Measurements from ENCODE around the gene TMEM91. TPM values are rescaled to one million over a fixed set of nuclear protein-coding genes. Genes with fewer than 3 reads are reported as not detected.
"Not testable (repeated sequence)": the region's sequence is repeated elsewhere in the genome, so short reads cannot be mapped to it uniquely, and the experiment has no call there.

Gene TMEM91
- total RNA-seq, 1 donor from 2014 or later = 20.0 TPM

- ATAC-seq = not testable (repeated sequence)
These were observed 5.2 kb downstream of the TMEM91 start for GRCh38 chr19:41381536-41381935.

GRCh38 chr19:41384351-41384750, 8.0 kb downstream of the TMEM91 start:
- ATAC-seq = no peak

- ATAC-seq = peak; percentile 74
These were observed 10.1 kb downstream of the TMEM91 start for GRCh38 chr19:41386442-41386841.

- ATAC-seq = no peak
These were observed 15.3 kb downstream of the TMEM91 start for GRCh38 chr19:41391618-41392017.

GRCh38 chr19:41392775-41393174, 16.4 kb downstream of the TMEM91 start:
- ATAC-seq = no peak

GRCh38 chr19:41395355-41395754, 19.0 kb downstream of the TMEM91 start:
- no peak for ATAC-seq

- ATAC-seq = peak; percentile 97
These were observed 21.0 kb downstream of the TMEM91 start, which contains the start of the genes BCKDHA and EXOSC5 for GRCh38 chr19:41397086-41398049. TSS of gene BCKDHA (plus strand) at chr19:41397818. CDS start at chr19:41397828, 10 bp downstream. TSS of gene EXOSC5 (minus strand) at chr19:41397359. CDS start at chr19:41397328, 31 bp downstream.

- no peak for ATAC-seq
These were observed 21.7 kb downstream of the TMEM91 start for GRCh38 chr19:41398050-41398418.

GRCh38 chr19:41398598-41398997, 22.3 kb downstream of the TMEM91 start:
- ATAC-seq = no peak

- peak; percentile 1 for ATAC-seq
These were observed 22.8 kb downstream of the TMEM91 start for GRCh38 chr19:41399091-41399490.

- ATAC-seq = no peak
These were observed 23.2 kb downstream of the TMEM91 start for GRCh38 chr19:41399525-41399924.

GRCh38 chr19:41401483-41401882, 25.1 kb downstream of the TMEM91 start:
- ATAC-seq = peak; percentile 2

GRCh38 chr19:41402010-41402409, 25.7 kb downstream of the TMEM91 start:
- no peak for ATAC-seq

GRCh38 chr19:41403181-41403970, 27.0 kb downstream of the TMEM91 start:
- no peak for ATAC-seq

GRCh38 chr19:41405776-41406175, 29.4 kb downstream of the TMEM91 start:
- ATAC-seq = peak; percentile 24

- no peak for ATAC-seq
These were observed 30.9 kb downstream of the TMEM91 start for GRCh38 chr19:41407271-41407670.

- no peak for ATAC-seq
These were observed 31.9 kb downstream of the TMEM91 start for GRCh38 chr19:41408256-41408655.

GRCh38 chr19:41408846-41409245, 32.5 kb downstream of the TMEM91 start:
- ATAC-seq = not testable (repeated sequence)

GRCh38 chr19:41409288-41409687, 33.0 kb downstream of the TMEM91 start:
- no peak for ATAC-seq

- no peak for ATAC-seq
These were observed 34.2 kb downstream of the TMEM91 start for GRCh38 chr19:41410336-41411054.

GRCh38 chr19:41411100-41411967, 35.0 kb downstream of the TMEM91 start:
- no peak for ATAC-seq

GRCh38 chr19:41411968-41412265, 35.6 kb downstream of the TMEM91 start:
- no peak for ATAC-seq
